HepG2 (cell line): ENCODE data around the gene RNF4. TPM values are rescaled to one million over a fixed set of nuclear protein-coding genes. Genes with fewer than 3 reads are reported as not detected.

Experiments
- ATAC-seq: fragments of 200-7000 bp; cut with Tn5 transposase; 3 replicates; pipeline ENCODE4 v1.9.1; 2020; ENCODE audit warnings: mild to moderate bottlenecking, moderate library complexity
- BruUV-seq: library from RNA; stranded (reverse); fragments of 400-500 nt; replicated peaks from 2 replicates; lab custom pipeline; 2021; lab: Mats Ljungman, UMichigan
- CTCF ChIA-PET: fragments of 300-600 bp; formaldehyde crosslinking; extraction: SDS; loops from one replicate; lab custom pipeline; 2021; ENCODE audit warnings: low total read pairs, inconsistent platforms, low intra/inter-chr PET ratio; lab: Yijun Ruan, JAX
- POLR2A ChIA-PET: fragments of 350-600 bp; sonication (Branson Sonifier 250); formaldehyde crosslinking; loops from one replicate; lab custom pipeline; 2020; ENCODE audit warnings: antibody characterized with exemption, inconsistent platforms; lab: Yijun Ruan, JAX
- DNase-seq: peaks from one replicate; pipeline ENCODE4 v3.0.0-alpha.2; 2015; ENCODE audit warnings: low spot score
- FAIRE-seq: peaks from 3 replicates; lab custom pipeline; 2011; peaks lifted over from hg19 to GRCh38; lab: Jason Lieb, UNC
- H2AFZ ChIP-seq: one replicate; pipeline ENCODE4 v1.6.1; 2011; ENCODE audit warnings: low read length, inconsistent platforms
- H3K27ac ChIP-seq: fragments of 300-600 bp; 3 replicates; pipeline ENCODE4 v1.8.0; 2011; ENCODE audit warnings: mixed run types, mild to moderate bottlenecking, mixed read lengths, low read length, inconsistent platforms; ENCODE audit not compliant: insufficient read depth; ENCODE audit errors: extremely low read length
- H3K27me3 ChIP-seq, 2 experiments: fragments of 200-600 bp in 1 of 2; 2 replicates in 1 of 2; 3 replicates in 1 of 2; pipeline versions ENCODE4 v1.6.0 to v1.8.0; 2011; ENCODE audit warnings: low read length in 2 of 2, mild to moderate bottlenecking in 2 of 2, moderate library complexity in 2 of 2, inconsistent platforms in 1 of 2; ENCODE audit not compliant: insufficient read depth in 2 of 2, control insufficient read depth in 1 of 2
- H3K36me3 ChIP-seq, 2 experiments: fragments of 200-600 bp in 1 of 2; replicated peaks in 1 of 2; 2 replicates in 1 of 2; 3 replicates in 1 of 2; pipeline versions ENCODE4 v1.5.1 to v1.8.0; 2011; ENCODE audit warnings: low read length in 2 of 2, inconsistent platforms in 1 of 2; ENCODE audit not compliant: insufficient read depth in 2 of 2, control insufficient read depth in 1 of 2
- H3K4me1 ChIP-seq: 2 replicates; pipeline ENCODE4 v1.5.1; 2012; ENCODE audit warnings: low read length, inconsistent platforms; ENCODE audit not compliant: insufficient read depth
- H3K4me2 ChIP-seq: 2 replicates; pipeline ENCODE4 v1.6.0; 2011; ENCODE audit warnings: low read depth, low read length, inconsistent platforms
- H3K4me3 ChIP-seq, 3 experiments: fragments of 200-600 bp in 1 of 3; sonication (generic), shearing (Covaris generic) in 1 of 3; replicated peaks in 1 of 3; 2 replicates each; pipeline ENCODE4 v1.5.1; 2011 to 2016; ENCODE audit warnings: low read length in 3 of 3, inconsistent platforms in 2 of 3, low read depth in 2 of 3, mild to moderate bottlenecking in 2 of 3, control low read depth in 1 of 3, mixed read lengths in 1 of 3; ENCODE audit not compliant: insufficient read depth in 1 of 3
- H3K79me2 ChIP-seq: one replicate; pipeline ENCODE4 v1.6.1; 2011; ENCODE audit warnings: low read length, inconsistent platforms; ENCODE audit not compliant: insufficient read depth
- H3K9ac ChIP-seq: 2 replicates; pipeline ENCODE4 v1.6.0; 2011; ENCODE audit warnings: mild to moderate bottlenecking, low read depth, low read length, inconsistent platforms; ENCODE audit not compliant: insufficient read depth
- H3K9me3 ChIP-seq: 2 replicates; pipeline ENCODE4 v1.5.1; 2012; ENCODE audit warnings: mild to moderate bottlenecking, low read length
- H4K20me1 ChIP-seq: 2 replicates; pipeline ENCODE4 v1.6.0; 2011; ENCODE audit warnings: inconsistent platforms, mild to moderate bottlenecking, low read length, moderate library complexity; ENCODE audit not compliant: insufficient read depth
- ATF6 ChIP-seq: sonication (generic); formaldehyde crosslinking; conservative IDR thresholded peaks from 2 replicates; pipeline ENCODE4 v1.4.0; 2020; ENCODE audit warnings: missing genetic modification reagents
- BCL3 ChIP-seq: sonication (generic); formaldehyde crosslinking; IDR thresholded peaks from 2 replicates; pipeline ENCODE4 v1.5.1; 2020; ENCODE audit warnings: mild to moderate bottlenecking, missing genetic modification reagents, moderate library complexity
- ELF1 ChIP-seq: sonication (generic); formaldehyde crosslinking; IDR thresholded peaks from 2 replicates; pipeline ENCODE4 v1.4.0; 2020; ENCODE audit warnings: missing genetic modification reagents
- FOXA1 ChIP-seq, 2 experiments: fragments of 450-650 bp in 1 of 2; sonication (generic) in 1 of 2; formaldehyde crosslinking in 1 of 2; IDR thresholded peaks; 2 replicates each; pipeline versions ENCODE4 v1.4.0 to v1.6.1; 2016 to 2020; ENCODE audit warnings: missing genetic modification reagents in 1 of 2
- GFI1 ChIP-seq: sonication (generic); formaldehyde crosslinking; IDR thresholded peaks from 2 replicates; pipeline ENCODE4 v1.5.0; 2020; ENCODE audit warnings: missing genetic modification reagents, mild to moderate bottlenecking, borderline replicate concordance
- HES4 ChIP-seq: sonication (generic); formaldehyde crosslinking; IDR thresholded peaks from 2 replicates; pipeline ENCODE4 v1.9.0; 2021; ENCODE audit warnings: mild to moderate bottlenecking, missing genetic modification reagents, borderline replicate concordance
- HIC2 ChIP-seq: sonication (generic); formaldehyde crosslinking; IDR thresholded peaks from 2 replicates; pipeline ENCODE4 v1.9.0; 2022; ENCODE audit warnings: low read depth, missing genetic modification reagents
- NFATC3 ChIP-seq: sonication (generic); formaldehyde crosslinking; IDR thresholded peaks from 2 replicates; pipeline ENCODE4 v1.5.1; 2020; ENCODE audit warnings: mild to moderate bottlenecking, missing genetic modification reagents
- PHB2 ChIP-seq: fragments of 450-650 bp; IDR thresholded peaks from 2 replicates; pipeline ENCODE4 v1.6.1; 2018; ENCODE audit not compliant: partially characterized antibody
- TCF12 ChIP-seq, 2 experiments: fragments of 450-650 bp in 1 of 2; sonication (generic) in 1 of 2; formaldehyde crosslinking in 1 of 2; IDR thresholded peaks; 2 replicates each; pipeline versions ENCODE4 v1.6.1 to v1.8.0; 2017 to 2022; ENCODE audit warnings: antibody characterized with exemption in 1 of 2, mild to moderate bottlenecking in 1 of 2, missing genetic modification reagents in 1 of 2, moderate library complexity in 1 of 2
- TFAP4 ChIP-seq: sonication (generic); IDR thresholded peaks from 2 replicates; pipeline ENCODE4 v1.6.1; 2016; ENCODE audit warnings: low read depth, borderline replicate concordance
- ZNF230 ChIP-seq: sonication (generic); formaldehyde crosslinking; IDR thresholded peaks from 2 replicates; pipeline ENCODE4 v1.4.0; 2020; ENCODE audit warnings: mild to moderate bottlenecking, missing genetic modification reagents
- ZNF878 ChIP-seq: sonication (generic); formaldehyde crosslinking; IDR thresholded peaks from 2 replicates; pipeline ENCODE4 v1.8.1; 2023; ENCODE audit warnings: mild to moderate bottlenecking, missing genetic modification reagents, moderate library complexity
- ZNF879 ChIP-seq: sonication (generic); formaldehyde crosslinking; IDR thresholded peaks from 2 replicates; pipeline ENCODE4 v1.8.1; 2023; ENCODE audit warnings: missing genetic modification reagents
- ZSCAN30 ChIP-seq: sonication (generic); formaldehyde crosslinking; IDR thresholded peaks from 2 replicates; pipeline ENCODE4 v1.5.0; 2020; ENCODE audit warnings: mild to moderate bottlenecking, missing genetic modification reagents
- ZSCAN5A ChIP-seq: sonication (generic); formaldehyde crosslinking; IDR thresholded peaks from 2 replicates; pipeline ENCODE4 v1.8.0; 2022; ENCODE audit warnings: mild to moderate bottlenecking, missing genetic modification reagents, borderline replicate concordance
- ZSCAN9 ChIP-seq: IDR thresholded peaks from 2 replicates; pipeline ENCODE4 v1.6.1; 2016; ENCODE audit warnings: borderline replicate concordance
- WGBS: methylation state at CpG from one replicate; pipeline ENCODE4 v1.1.6; 2017; ENCODE audit warnings: low lambda C conversion rate; 5-methylcytosine and 5-hydroxymethylcytosine counted together
- in situ Hi-C: cut with HindIII; loops from 2 replicates; pipeline ENCODE4 v1.10.0; 2017; ENCODE audit warnings: low pct_unique_long_range_greater_than_20kb; ENCODE audit not compliant: extremely low pct_ligation_motif_present
- intact Hi-C: fragments of 100-400 bp; cut with micrococcal nuclease; formaldehyde crosslinking; loops from one replicate; pipeline ENCODE4 v1.10.0; 2022; ENCODE audit not compliant: unreplicated experiment
- polyA plus RNA-seq, 8 experiments: library from polyadenylated mRNA; depleted of rRNA in 3 of 8; stranded (reverse) in 7 of 8; unstranded in 1 of 8; fragments of >200 nt; fragmentation: Illumina TruSeq in 4 of 8; extraction: Trizol in 4 of 8; gene quantifications; 2 replicates each; pipeline versions ENCODE4 v1.2.1 to v1.2.3, GENCODE V29; 2011 to 2016; ENCODE audit warnings: low read depth in 4 of 8, missing spikeins in 1 of 8, mixed read lengths in 1 of 8; ENCODE audit not compliant: insufficient read depth in 1 of 8
- total RNA-seq, 5 experiments: library from RNA; depleted of rRNA; stranded (reverse); fragments of >200 nt; fragmentation: Illumina TruSeq; extraction: Trizol; gene quantifications; 2 replicates each; pipeline ENCODE4 v1.2.3, GENCODE V29; 2016; ENCODE audit warnings: low read depth in 1 of 5

The RNF4 gene
- total and polyA plus RNA-seq, 2 of the 13 experiments (the other 11 are each of a cell fraction or from before 2014, with no cell fraction given), result 38.1 to 45.1 TPM

- TF ChIP-seq ZSCAN9, result no peak
- no peak for TF ChIP-seq ZNF879
- TF ChIP-seq, all 625 proteins: peak for 0
Observed at GRCh38 chr4:2497324-2497723, 28.4 kb downstream of the RNF4 start (continued).

DNA sequence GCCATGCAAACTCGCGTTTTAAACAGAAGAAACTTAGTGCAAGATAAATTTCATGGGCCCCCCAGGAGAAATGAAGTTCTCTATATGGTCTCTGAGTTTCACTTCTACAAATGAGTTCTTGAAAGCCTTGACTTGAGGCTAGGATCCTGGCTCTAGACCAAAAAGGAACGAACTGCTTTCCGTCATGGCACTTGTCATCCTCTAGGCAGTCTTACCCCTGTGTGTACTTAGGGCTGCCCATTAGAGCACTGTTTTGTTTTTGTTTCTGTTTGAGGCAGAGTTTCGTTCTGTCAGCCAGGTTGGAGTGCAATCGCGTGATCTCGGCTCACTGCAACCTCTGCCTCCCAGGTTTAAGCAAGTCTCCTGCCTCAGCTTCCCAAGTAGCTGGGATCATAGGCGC is 29.0 kb downstream of the RNF4 start:
- Histone ChIP-seq H2AFZ (no peak overlapping the region), H3K27me3 (no peaks in the 10 kb centered on the region), H3K4me3 (no peak overlapping the region), H3K4me1 (peaks cover 14% of the 10 kb centered on the region), H3K79me2 (peaks cover 7% of the 10 kb centered on the region), H3K4me2 (no peak overlapping the region), H3K27ac (no peak overlapping the region), H3K9me3 (no peaks in the 10 kb centered on the region), H3K9ac (no peak overlapping the region), H4K20me1 (0 out of 2 replicates have a peak, but pooled peaks cover 5% of the 10 kb centered on the region), H3K36me3 (peaks cover 36 to 66% of the 10 kb centered on the region in 2 experiments; a peak in 4 of 5 replicates)
- 97% methylated on average over 9 of the region's 9 CpGs for WGBS
- DNase-seq (no peak), FAIRE-seq (no peak), ATAC-seq (no peak)
- CTCF ChIA-PET, result no interaction called here
- POLR2A ChIA-PET, result no interaction called here
- no TSS peak for BruUV-seq
- in situ Hi-C loops (no loop called here), intact Hi-C loops (no loop called here)
- no peak for TF ChIP-seq PHB2
- no peak for TF ChIP-seq BCL3 (CRISPR knock-in tag)
- no peak for TF ChIP-seq TFAP4
- TF ChIP-seq ELF1 (CRISPR knock-in tag), result no peak
- no peak for TF ChIP-seq TCF12 (IDR thresholded peaks at IDR 0.05)
- TF ChIP-seq TCF12 (CRISPR knock-in tag; IDR thresholded peaks at IDR 0.05), result no peak
- no peak for TF ChIP-seq HIC2 (CRISPR knock-in tag)
- no peak for TF ChIP-seq ZNF878 (CRISPR knock-in tag)
- TF ChIP-seq ZNF230 (CRISPR knock-in tag), result no peak
- TF ChIP-seq HES4 (CRISPR knock-in tag), result no peak
- no peak for TF ChIP-seq GFI1
- TF ChIP-seq ATF6 (CRISPR knock-in tag), result no peak
- no peak for TF ChIP-seq NFATC3 (CRISPR knock-in tag)
- TF ChIP-seq ZSCAN5A (CRISPR knock-in tag), result no peak
- TF ChIP-seq ZSCAN30 (CRISPR knock-in tag), result no peak
- TF ChIP-seq FOXA1 (IDR thresholded peaks at IDR 0.05), result no peak
- TF ChIP-seq FOXA1 (CRISPR knock-in tag; IDR thresholded peaks at IDR 0.05), result no peak
